ENCODE measurements around the gene SLC34A1. TPM values are rescaled to one million over a fixed set of nuclear protein-coding genes. Genes with fewer than 3 reads are reported as not detected.
A peak's percentile ranks its signal among the peaks of the same experiment; 100 is the strongest.

SLC34A1 gene
- total and polyA plus RNA-seq, 2 of the 4 experiments (the other 2 are of a cell fraction), result not detected

- H4K20me1 ChIP-seq (ENCODE audit: insufficient read depth, low read length), result no peaks in the 10 kb centered on the region
- ChIA-PET CTCF (interaction anchor here (0.7 kb wide), 1 partner anchor 9 kb away, joined by 9 read pairs; no protein-coding TSS in a partner anchor), POLR2A (ENCODE audit: unreplicated experiment) (interaction anchor here (0.6 kb wide), 1 partner anchor 46 kb away, joined by 3 read pairs; no protein-coding TSS in a partner anchor)
- no peak overlapping the region for H3K9ac ChIP-seq (ENCODE audit: low read depth, low read length)
- intact Hi-C loops (cut with micrococcal nuclease), result no loop called here
- dilution Hi-C loops (cut with HindIII; ENCODE audit: low sequenced_read_pairs, unreplicated experiment), result no loop called here
- H3K79me1 ChIP-seq (ENCODE audit: low read depth in 1 of 2, low read length in 2 of 2), result no peaks in the 10 kb centered on the region
- H3K4me3 ChIP-seq (ENCODE audit: insufficient read depth, low read depth, low read length), result no peak overlapping the region
- H2AFZ ChIP-seq (replicated peaks; ENCODE audit: low read length, poor library complexity), result peak overlapping the region; percentile 32
- no peak overlapping the region for H3K18ac ChIP-seq (ENCODE audit: low read depth, low read length)
- no TSS peak for BruUV-seq (replicated peaks)
- no peak overlapping the region for H4K8ac ChIP-seq (ENCODE audit: low read depth in 2 of 2, low read length in 2 of 2)
- no peak overlapping the region for H2BK20ac ChIP-seq (ENCODE audit: low read depth, low read length)
- no peak overlapping the region for H3K4me2 ChIP-seq (ENCODE audit: low read depth, low read length)
- H2AK9ac ChIP-seq (replicated peaks; ENCODE audit: low read depth, low read length, poor library complexity), result no peak overlapping the region
- H3K27me3 ChIP-seq (ENCODE audit: control insufficient read depth, insufficient read depth, low read length), result peaks cover 19% of the 10 kb centered on the region
- H3K14ac ChIP-seq (replicated peaks; ENCODE audit: low read depth, low read length), result no peak overlapping the region
- H3K4me1 ChIP-seq (ENCODE audit: control insufficient read depth, insufficient read depth, low read length), result peaks cover 9% of the 10 kb centered on the region; the same call in 1 of the 2 replicates
- no peak for ATAC-seq (ENCODE audit: low read depth)
- 100% methylated on average over 3 of the region's 11 CpGs; no CpG with 5 or more reads in 1 of the 2 experiments for WGBS, 2 experiments (ENCODE audit: extremely low coverage in 2 of 2, insufficient read length in 1 of 2)
- H3K56ac ChIP-seq (ENCODE audit: extremely low read depth, insufficient read depth, low read length), result no peak overlapping the region
- no peak overlapping the region for H2BK5ac ChIP-seq (ENCODE audit: low read depth, low read length, poor library complexity, severe bottlenecking)
- H4K91ac ChIP-seq (ENCODE audit: insufficient read depth, low read depth, low read length), result no peak overlapping the region
- in situ Hi-C loops (cut with MboI; ENCODE audit: low sequenced_read_pairs), result no loop called here
- H2AK5ac ChIP-seq (ENCODE audit: low read depth, low read length), result no peak overlapping the region
- H3K9me3 ChIP-seq (ENCODE audit: control insufficient read depth, insufficient read depth, low read length), result no peaks in the 10 kb centered on the region
- DNase-seq, result no peak
- no peaks in the 10 kb centered on the region for H3K9me1 ChIP-seq (ENCODE audit: insufficient read depth, low read length)
- H2BK120ac ChIP-seq (ENCODE audit: low read depth, low read length), result no peak overlapping the region
- H3K27ac ChIP-seq (ENCODE audit: insufficient read depth, low read length), result no peak overlapping the region
- no peak overlapping the region for H2BK15ac ChIP-seq (ENCODE audit: low read depth, low read length)
- H3K23ac ChIP-seq (ENCODE audit: low read depth, low read length), result no peak overlapping the region
- H3K36me3 ChIP-seq (ENCODE audit: control insufficient read depth, insufficient read depth, low read length), result no peaks in the 10 kb centered on the region
- no peak for TF ChIP-seq MAFK (IDR thresholded peaks at IDR 0.05; ENCODE audit: low read depth, low read length)
- TF ChIP-seq RFX5 (IDR thresholded peaks at IDR 0.05; ENCODE audit: low read depth, low read length), result no peak
- TF ChIP-seq CHD1 (IDR thresholded peaks at IDR 0.05; ENCODE audit: low read depth, low read length), result no peak
- no peak for TF ChIP-seq BHLHE40 (IDR thresholded peaks at IDR 0.05; ENCODE audit: low read depth, low read length)
- no peak for TF ChIP-seq FOS (IDR thresholded peaks at IDR 0.05; ENCODE audit: low read depth, low read length)
- TF ChIP-seq CTCF (conservative IDR thresholded peaks at IDR 0.05; ENCODE audit: low read depth, low read length), result no peak
- H3K4ac ChIP-seq (ENCODE audit: low read depth, low read length), result no peak overlapping the region
- no peak overlapping the region for H4K5ac ChIP-seq (ENCODE audit: low read depth, low read length)
Observed at GRCh38 chr5:177364159-177364962, 19.9 kb upstream of the SLC34A1 start.

Data from IMR-90 (cell line).